ENCODE results near the gene SCN5A.

Gene SCN5A

DNA sequence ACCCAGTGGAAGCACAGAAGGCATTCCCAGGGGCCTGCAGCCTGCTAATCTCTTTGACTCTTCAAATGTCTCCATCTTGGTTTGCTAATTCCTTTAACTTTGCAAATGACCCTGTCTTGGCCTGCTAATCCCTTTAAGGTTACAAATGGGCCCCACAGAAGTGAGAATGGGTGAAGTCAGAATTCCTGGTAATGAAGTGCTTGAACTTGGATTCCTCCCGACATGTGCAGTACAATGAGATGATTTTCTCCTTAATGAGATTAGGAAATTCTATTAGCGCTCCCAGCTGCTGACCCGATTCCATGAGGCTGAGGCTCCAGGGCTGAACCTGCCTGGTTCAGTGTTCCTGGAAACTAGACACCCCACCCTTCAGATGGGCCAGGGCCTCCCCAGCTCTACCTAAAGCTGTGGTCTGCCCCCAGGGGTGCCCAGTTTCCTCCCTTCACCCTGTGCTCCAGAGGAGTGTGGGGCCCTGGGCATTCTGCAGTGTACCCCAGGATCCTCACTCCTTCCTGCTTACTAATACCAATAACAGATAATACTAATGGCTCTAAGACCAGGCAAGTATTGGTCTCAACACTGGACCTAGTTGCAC lies 47.4 kb downstream of the SCN5A start:
- no peak for DNase-seq (ENCODE audit: low read depth in 1 of 2, low spot score in 1 of 2)
- in situ Hi-C loops (cut with HindIII; ENCODE audit: low pct_unique_long_range_greater_than_20kb, low sequenced_read_pairs) = no loop called here
- TF ChIP-seq JUND (IDR thresholded peaks at IDR 0.05; ENCODE audit: low read depth) = no peak

DNA sequence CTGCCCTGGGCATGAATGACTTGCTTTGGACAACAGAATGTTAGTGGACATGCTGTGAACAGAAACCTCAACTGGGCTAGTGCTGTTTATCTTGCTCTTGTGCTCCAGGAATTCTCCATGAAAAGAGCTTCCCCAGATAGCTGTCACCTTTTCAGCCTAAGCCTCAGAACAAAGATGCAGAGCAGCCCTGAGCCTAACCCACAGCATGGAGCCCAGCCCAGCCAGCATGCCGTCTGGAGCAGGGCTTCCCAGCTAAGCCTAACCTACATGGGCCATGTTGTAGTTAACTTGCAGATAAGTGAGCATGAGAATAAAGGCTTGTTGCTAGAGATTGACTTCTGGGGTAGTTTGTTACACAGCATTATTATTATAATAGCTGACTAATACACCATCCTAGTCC lies 48.9 kb downstream of the SCN5A start:
- TF ChIP-seq JUND (IDR thresholded peaks at IDR 0.05; ENCODE audit: low read depth) = no peak
- in situ Hi-C loops (cut with HindIII; ENCODE audit: low pct_unique_long_range_greater_than_20kb, low sequenced_read_pairs) = no loop called here
- DNase-seq (ENCODE audit: low read depth in 1 of 2, low spot score in 1 of 2) = no peak

DNA sequence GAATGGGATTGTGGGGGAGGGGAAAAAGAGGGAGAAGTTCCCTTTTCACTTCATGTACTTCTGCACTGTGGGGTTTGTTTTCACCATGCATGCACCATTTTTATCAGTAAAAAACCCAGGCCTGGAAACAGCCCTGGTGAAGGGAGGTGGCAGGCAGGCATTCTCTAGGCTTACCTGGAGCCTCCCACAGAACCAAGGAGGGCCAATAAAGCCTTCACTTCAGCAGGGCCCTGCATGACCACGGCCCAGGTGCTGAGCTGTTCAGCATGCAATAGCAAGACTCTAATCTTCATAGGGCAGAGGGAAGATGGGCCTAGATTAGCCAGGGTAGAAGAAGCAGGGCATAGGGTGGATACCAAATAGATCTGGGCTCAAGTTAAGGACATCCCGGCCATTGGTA lies 49.6 kb downstream of the SCN5A start:
- no peak for DNase-seq (ENCODE audit: low read depth in 1 of 2, low spot score in 1 of 2)
- no peak for TF ChIP-seq JUND (IDR thresholded peaks at IDR 0.05; ENCODE audit: low read depth)
- in situ Hi-C loops (cut with HindIII; ENCODE audit: low pct_unique_long_range_greater_than_20kb, low sequenced_read_pairs) = no loop called here

DNA sequence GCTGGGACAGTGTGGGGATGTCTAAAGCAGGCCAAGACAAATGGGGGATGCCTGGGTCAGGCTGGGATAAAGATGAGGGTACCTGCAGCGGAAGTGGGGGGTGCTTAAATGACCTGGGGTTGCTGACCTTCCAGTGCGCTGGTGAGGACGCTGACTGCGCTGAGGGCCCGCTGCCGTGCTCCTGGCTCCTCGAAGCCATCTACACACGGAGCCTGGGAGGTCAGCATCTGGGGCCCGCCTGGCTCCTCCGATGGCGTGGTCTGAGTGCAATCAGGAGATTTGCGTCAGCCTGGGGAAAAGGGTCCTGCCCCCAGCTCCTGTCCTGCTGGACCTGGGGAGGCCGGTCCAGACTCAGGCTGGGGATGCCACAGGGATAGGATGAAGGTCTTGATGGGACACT lies 50.7 kb downstream of the SCN5A start:
- in situ Hi-C loops (cut with HindIII; ENCODE audit: low pct_unique_long_range_greater_than_20kb, low sequenced_read_pairs) = no loop called here
- no peak for TF ChIP-seq JUND (IDR thresholded peaks at IDR 0.05; ENCODE audit: low read depth)

DNA sequence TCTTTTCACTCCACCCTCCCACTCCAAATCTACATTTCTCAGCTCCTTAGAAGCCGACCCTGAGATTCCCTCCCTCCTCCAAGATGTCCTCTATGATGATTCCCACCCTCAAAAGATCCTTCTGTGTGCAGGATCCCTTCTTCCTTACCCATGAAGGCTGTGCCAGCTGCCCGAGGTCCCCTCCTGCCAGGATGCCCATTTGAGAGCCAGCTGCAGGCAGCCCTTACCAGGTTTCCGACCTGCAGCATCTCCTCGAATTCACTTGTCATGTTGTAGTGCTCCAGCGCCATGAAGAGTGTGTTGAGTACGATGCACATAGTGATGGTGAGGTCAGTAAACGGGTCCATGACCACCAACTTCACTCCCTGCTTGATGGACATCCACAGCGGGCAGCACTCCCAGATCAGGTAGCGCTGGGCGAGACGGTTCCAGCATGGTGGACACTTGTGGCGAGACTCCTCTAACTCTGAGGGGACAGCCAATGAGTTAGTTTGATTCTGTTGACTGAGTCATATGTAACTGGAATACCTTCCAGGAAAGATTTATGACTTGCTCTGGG lies 51.9 kb downstream of the SCN5A start:
- DNase-seq (ENCODE audit: low read depth in 1 of 2, low spot score in 1 of 2) = no peak
- no peak for TF ChIP-seq JUND (IDR thresholded peaks at IDR 0.05; ENCODE audit: low read depth)
- in situ Hi-C loops (cut with HindIII; ENCODE audit: low pct_unique_long_range_greater_than_20kb, low sequenced_read_pairs) = no loop called here

More for the DNA sequence above, 50.7 kb downstream of the SCN5A start:
- DNase-seq (ENCODE audit: low read depth in 1 of 2, low spot score in 1 of 2) = no peak

DNA sequence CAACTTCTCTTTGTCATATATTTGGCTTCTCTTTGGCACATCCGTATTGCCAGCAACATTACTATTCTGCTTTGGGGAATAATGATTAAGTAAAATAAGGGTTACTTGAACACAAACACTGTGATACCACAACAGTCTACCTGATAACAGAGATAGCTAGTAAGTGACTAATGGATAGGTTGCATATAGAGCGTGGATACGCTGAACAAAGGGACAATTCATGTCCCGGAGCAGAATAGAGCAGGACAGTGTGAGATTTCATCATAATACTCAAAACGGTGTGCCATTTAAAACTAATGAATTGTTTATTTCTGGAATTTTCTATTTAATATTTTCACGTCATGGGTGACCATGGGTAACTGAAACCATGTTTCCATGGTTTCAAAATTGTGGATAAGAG lies 54.1 kb downstream of the SCN5A start:
- no peak for TF ChIP-seq JUND (IDR thresholded peaks at IDR 0.05; ENCODE audit: low read depth)
- in situ Hi-C loops (cut with HindIII; ENCODE audit: low pct_unique_long_range_greater_than_20kb, low sequenced_read_pairs) = no loop called here
- no peak for DNase-seq (ENCODE audit: low read depth in 1 of 2, low spot score in 1 of 2)

DNA sequence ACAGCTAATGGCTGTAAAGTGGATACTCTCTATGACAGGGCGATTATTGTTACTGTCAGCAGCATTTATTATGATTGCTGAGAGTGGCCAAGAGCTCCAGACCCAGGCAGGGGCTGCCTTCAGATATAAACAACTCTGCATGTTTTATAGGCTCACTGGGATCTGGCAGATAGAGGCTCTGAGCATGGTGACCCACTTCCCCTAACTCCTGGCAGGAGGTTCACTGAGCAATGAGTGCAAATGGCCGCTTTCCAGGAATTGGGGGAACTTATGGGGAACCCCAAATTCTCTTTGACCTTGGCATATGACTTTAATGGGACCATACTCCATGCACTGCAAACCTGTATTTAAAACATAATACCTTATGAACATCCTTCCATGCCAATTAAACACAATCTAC lies 59.0 kb downstream of the SCN5A start:
- no peak for TF ChIP-seq JUND (IDR thresholded peaks at IDR 0.05; ENCODE audit: low read depth)
- in situ Hi-C loops (cut with HindIII; ENCODE audit: low pct_unique_long_range_greater_than_20kb, low sequenced_read_pairs) = no loop called here
- no peak for DNase-seq (ENCODE audit: low read depth in 1 of 2, low spot score in 1 of 2)

DNA sequence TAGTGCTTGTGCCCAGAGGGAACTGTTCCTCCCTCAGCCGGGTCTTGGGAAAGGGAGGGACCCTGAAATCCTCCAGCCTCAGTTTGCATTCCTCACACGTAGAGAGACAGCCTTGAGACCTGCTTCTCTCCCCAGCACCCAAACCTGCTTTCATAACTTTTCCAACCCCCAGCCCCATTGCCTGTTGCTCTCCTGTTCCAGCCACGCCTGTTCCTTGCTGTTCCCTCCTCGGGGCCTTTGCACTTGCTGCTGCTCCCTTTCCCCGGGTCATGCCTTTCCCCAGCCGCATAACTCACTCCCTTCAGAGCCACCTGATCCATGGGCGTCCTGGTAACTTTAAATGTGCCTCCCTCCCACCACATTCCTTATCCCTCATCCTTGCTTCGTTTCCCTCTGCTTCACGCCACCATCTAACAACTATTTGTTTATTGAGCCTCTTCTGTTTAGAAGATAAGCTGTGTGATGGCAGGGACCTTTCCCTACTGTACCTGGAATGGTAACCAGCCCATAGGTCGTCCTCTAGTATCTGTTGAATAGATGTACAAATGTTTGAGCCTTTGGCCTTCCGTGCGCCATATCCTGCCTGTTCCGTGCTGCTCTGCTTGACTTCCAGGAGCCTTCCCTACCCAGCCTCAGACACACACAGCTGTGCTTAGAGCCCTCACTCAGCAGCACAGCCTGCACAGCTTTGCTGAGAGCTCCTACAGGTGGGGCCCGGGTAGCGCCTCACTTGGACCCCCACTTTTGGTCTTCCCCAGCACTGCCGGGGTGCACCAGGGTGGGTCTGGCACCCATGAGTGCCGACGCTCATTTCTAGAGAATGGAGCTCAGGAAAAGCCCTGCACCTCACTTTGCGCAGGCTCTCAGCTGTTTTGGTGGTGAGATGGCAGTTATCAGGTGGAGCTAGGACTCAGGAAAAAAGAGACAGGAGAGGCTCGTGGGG lies 60.2 kb downstream of the SCN5A start:
- no peak for DNase-seq (ENCODE audit: low read depth in 1 of 2, low spot score in 1 of 2)
- no peak for TF ChIP-seq JUND (IDR thresholded peaks at IDR 0.05; ENCODE audit: low read depth)
- in situ Hi-C loops (cut with HindIII; ENCODE audit: low pct_unique_long_range_greater_than_20kb, low sequenced_read_pairs) = no loop called here

DNA sequence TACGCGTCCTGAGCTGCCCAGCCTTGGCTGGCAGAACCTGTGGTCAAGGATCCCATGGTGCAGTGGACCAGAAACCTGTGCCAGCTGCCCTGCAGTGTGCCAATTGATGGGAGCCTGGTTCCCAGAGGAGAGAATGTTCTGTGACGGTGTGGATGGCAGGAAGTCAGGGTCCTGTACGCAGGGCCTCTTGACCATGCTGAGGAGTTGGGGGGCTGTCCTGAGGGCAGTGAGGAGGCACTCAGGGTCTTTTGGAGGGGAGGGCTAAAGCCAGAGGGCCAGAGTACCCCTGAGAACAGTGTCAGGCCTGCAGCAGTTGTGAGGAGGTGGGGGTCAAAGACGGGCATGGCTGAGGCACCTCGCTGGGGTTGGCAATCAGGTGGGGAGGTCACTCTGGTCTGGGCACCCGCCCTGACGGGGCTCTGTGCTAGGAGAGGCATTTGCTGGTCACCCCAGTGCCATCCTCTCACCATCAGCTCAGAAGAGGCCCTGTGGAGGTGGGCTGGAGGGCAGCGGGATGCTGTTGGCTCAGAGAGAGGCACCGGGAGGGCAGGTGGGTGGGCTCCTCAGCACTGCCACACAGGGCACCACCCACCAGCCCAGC lies 61.0 kb downstream of the SCN5A start:
- no peak for DNase-seq (ENCODE audit: low read depth in 1 of 2, low spot score in 1 of 2)
- TF ChIP-seq JUND (IDR thresholded peaks at IDR 0.05; ENCODE audit: low read depth) = no peak
- in situ Hi-C loops (cut with HindIII; ENCODE audit: low pct_unique_long_range_greater_than_20kb, low sequenced_read_pairs) = no loop called here

DNA sequence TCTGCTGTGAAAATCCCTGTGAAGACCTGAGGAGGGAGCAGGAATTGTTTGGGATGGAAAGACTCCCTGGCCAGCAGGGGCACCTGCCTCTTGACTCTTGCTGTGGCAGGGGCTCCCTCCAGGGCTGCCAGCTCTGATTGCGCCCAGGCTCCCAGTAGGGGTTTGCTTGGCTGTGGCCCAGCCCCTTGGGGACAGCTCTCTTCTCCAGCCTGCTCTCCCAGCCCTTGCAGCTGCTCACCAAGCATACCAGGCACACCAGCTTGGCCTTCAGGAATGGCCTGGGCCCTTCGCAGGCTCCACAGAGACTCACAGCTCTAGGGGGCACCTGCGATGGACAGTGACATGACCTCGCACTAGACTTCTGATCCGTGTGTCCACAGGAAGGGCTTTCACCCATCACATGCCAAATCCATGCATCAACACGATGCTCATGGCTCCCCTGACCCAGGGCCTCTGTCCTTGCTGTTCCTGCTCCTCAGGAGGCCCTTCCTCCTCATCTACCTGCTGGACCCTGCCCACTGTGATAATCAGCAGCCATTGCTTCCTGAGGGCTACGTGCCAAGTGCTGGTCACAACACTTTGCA lies 61.8 kb downstream of the SCN5A start:
- DNase-seq (ENCODE audit: low read depth in 1 of 2, low spot score in 1 of 2) = no peak
- in situ Hi-C loops (cut with HindIII; ENCODE audit: low pct_unique_long_range_greater_than_20kb, low sequenced_read_pairs) = no loop called here
- TF ChIP-seq JUND (IDR thresholded peaks at IDR 0.05; ENCODE audit: low read depth) = no peak

DNA sequence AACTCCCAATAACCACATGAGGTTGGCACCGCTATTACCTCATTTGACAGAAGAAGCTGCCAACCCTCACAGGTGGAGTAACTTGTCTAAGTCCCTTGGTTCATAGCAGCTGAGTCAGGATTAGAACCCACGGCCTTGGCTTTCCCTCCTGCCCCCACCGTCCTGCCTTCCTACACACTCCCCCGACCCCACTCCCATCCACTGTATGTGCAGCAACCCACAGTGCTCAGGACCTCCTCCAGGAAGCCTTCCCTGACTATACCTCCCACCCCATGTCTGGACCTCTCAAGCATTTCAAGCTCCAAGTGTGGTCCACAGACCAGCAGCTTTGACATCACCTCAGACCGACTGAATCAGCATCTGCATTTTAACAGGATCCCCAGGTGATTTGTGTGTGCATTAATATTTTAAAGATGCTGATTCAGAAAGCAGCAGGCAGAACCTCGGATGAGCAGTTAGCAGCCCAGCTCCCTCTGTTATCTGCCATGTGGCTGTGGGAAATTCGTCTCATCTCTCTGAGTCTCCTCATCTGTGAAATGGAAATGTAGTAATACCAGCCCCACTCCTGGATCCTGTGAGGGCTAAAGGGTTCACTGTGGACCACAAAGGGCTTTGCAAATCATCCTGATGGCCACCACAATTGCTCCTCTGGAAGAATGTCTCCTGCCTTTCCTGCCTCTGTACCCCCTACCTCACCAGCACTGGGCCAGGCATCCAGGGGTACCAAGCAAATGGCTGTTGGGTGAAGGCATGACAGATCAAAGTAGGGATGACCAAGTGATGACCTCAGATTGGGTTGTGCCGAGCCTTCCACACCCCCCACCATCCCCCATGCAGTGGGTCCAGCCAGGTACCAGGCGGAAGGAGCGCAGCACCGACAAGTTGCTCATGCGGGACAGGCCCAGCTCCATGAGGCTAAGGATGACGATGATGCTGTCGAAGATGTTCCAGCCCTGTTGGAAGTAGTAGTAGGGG lies 62.7 kb downstream of the SCN5A start:
- no peak for TF ChIP-seq JUND (IDR thresholded peaks at IDR 0.05; ENCODE audit: low read depth)
- DNase-seq (ENCODE audit: low read depth in 1 of 2, low spot score in 1 of 2) = no peak
- in situ Hi-C loops (cut with HindIII; ENCODE audit: low pct_unique_long_range_greater_than_20kb, low sequenced_read_pairs) = no loop called here

Measured in T47D (cell line).